Breast epithelium (tissue), 3 donors: ENCODE measurements around the gene ZNF57.

ENCODE experiments used
- POLR2A ChIP-seq: fragments of 450-650 bp; IDR thresholded peaks from one replicate; pipeline ENCODE4 v1.6.1; 2016; ENCODE audit warnings: antibody characterized with exemption, mild to moderate bottlenecking, moderate library complexity
- TF ChIP-seq, protein P1 (sequence below), 3 donors: fragments of 450-650 bp; IDR thresholded peaks; one replicate each; pipeline ENCODE4 v1.5.1; 2016 to 2017; ENCODE audit warnings: antibody characterized with exemption in 3 of 3, mild to moderate bottlenecking in 3 of 3, moderate library complexity in 3 of 3

GRCh38 chr19:2867025-2867991, 33.4 kb upstream of the ZNF57 start, which contains the start of gene ZNF556:
- TF ChIP-seq, protein P1, sequence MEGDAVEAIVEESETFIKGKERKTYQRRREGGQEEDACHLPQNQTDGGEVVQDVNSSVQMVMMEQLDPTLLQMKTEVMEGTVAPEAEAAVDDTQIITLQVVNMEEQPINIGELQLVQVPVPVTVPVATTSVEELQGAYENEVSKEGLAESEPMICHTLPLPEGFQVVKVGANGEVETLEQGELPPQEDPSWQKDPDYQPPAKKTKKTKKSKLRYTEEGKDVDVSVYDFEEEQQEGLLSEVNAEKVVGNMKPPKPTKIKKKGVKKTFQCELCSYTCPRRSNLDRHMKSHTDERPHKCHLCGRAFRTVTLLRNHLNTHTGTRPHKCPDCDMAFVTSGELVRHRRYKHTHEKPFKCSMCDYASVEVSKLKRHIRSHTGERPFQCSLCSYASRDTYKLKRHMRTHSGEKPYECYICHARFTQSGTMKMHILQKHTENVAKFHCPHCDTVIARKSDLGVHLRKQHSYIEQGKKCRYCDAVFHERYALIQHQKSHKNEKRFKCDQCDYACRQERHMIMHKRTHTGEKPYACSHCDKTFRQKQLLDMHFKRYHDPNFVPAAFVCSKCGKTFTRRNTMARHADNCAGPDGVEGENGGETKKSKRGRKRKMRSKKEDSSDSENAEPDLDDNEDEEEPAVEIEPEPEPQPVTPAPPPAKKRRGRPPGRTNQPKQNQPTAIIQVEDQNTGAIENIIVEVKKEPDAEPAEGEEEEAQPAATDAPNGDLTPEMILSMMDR (IDR thresholded peaks at IDR 0.05): no peak
- TF ChIP-seq POLR2A: no peak
